GM19468 (cell line): ENCODE measurements around the gene IQGAP2.
"Not testable (repeated sequence)": the region's sequence is repeated elsewhere in the genome, so short reads cannot be mapped to it uniquely, and the experiment has no call there.

Experiments
- ATAC-seq: cut with Tn5 transposase; IDR thresholded peaks from one replicate; pipeline ENCODE4 v1.9.1; 2021; ENCODE audit warnings: mild to moderate bottlenecking, moderate library complexity, moderate number of reproducible peaks; ENCODE audit not compliant: unreplicated experiment; ENCODE audit errors: extremely low read depth

IQGAP2 gene

DNA sequence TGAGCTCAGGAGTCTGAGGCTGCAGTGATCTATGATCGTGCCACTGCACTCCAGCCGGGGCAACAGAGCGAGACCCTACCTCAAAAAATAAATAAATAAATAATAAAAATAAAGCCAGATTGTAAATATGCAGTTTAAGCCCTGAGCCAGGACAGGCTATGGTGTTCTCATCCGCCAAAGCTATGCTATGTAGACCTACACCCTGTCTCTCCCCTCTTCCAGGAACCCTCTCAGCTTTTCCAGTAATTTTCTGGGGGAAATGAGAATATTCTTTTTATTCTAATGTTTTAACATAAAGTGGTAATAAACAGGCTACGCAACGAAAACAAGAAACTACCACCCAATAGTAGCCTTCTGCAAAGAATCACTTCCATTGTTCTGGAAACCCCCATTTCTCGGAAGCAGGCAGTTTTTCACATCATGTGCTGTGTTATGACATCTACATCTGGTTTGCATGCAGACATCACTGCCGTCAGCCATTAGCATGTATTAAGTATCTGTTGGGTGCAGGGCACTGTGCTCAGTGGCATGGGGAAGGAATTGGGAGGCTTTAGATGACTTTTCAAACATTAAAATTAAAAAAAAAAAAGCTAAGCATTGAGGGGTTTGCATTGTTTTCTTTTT is 274.9 kb downstream of the IQGAP2 start:
- no peak for ATAC-seq

DNA sequence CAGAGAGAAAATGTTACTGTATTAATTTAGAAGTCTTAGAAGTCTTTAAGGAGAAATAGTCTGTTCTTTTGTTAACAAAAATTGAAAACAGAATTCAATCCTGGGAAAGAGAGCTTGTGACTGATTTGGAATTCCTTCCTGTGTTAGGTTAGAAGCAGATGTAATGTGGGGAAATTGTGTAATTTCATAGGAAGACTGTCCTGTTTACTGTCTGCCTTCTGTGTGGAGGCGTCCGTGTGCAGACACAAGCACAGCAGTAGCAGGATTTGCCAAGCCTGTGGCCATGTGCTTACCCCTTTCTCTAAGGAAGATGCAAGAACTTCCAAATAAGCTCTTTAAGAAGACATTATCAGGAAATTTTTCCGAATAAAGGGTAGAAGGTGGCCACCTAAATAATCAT is 276.1 kb downstream of the IQGAP2 start:
- ATAC-seq = no peak

DNA sequence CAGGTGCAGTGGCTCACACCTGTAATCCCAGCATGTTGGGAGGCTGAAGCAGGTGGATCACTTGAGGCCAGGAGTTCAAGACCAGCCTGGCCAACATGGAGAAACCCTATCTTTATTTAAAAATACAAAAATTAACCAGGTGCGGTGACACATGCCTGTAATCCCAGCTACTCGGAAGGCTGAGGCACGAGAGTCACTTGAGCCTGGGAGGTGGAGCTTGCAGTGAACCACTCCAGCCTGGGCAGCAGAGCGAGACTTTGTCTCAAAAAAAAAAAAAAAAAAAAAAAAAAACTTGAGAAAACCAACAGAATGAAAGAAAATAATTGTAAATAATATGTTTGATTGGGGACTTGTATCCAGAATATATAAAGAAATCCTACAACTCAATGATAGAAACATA is 277.7 kb downstream of the IQGAP2 start:
- ATAC-seq = not testable (repeated sequence)

DNA sequence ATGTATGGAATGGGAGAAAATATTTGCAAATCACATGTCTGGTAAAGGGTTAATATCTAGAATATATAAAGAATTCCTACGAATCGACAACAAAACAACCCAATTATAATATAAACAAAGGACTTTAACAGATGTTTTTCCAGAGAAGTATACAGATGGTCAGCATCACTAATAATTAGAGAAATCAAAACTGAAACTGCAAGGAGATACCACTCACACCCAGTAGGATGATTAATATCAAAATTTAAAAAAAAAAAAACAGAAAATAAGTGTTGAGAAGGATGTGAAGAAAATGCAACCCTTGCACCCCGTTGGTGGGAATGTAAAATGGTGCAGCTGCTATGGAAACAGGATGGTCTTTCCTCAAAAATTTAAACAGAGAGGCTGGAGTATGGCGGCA is 278.2 kb downstream of the IQGAP2 start:
- no peak for ATAC-seq

DNA sequence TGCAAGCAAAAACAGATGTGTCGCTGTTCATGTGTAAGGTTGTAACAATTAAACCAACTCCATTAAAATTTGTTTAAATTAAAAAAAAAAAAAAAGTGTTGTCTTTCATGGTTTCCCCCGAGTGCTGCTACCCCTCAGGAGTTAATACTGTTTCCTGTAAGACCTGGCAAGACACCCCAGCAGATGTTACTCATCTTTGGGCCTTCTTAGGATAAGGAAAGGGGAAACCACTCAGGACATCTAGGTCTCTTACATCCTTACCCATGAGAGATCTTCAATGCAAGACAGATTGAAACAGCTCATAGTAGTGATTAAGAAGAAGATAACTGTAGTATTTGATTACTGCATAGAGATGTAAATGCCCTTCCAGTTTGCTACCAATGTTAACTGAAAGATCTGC is 279.3 kb downstream of the IQGAP2 start:
- no peak for ATAC-seq

DNA sequence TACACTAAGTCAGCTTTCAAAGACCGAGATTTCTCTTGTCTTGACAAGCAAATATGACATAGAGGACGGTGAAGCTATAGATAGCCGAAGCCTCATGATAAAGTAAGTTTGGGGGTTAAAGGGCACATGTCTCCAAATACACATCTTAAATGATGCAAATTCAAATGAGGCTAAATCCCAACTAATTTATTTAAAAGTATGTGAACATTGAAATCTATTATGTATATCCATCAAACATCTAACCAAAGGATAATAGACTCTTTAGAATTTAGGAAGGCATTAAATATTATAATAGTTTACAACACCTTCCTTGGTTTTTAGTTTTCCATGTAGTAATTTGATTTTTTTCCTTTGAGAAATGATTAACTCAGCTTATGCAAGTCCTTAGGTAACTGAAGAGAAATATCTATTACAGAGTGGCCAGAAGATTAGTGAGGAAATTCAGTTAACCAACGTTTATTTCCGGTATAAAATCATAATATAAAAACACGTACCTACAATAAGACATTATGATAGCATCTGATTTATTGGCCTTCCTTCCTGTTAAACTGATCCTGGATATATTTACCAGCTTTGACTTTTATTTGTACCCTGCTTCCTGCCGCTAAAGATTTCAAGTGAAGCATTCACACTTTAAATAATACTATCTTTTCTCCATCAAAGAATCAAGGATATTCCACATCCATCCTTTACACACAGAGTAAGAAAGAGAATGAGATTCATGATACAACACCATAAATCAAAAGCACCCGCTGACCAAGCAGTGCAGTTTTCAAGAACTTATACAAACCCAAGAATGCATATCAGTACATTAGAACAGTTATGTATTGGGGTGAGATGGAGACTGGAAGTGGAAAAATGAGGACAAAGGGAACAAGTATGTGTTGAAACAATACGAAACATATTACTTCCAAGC is 281.0 kb downstream of the IQGAP2 start:
- no peak for ATAC-seq

DNA sequence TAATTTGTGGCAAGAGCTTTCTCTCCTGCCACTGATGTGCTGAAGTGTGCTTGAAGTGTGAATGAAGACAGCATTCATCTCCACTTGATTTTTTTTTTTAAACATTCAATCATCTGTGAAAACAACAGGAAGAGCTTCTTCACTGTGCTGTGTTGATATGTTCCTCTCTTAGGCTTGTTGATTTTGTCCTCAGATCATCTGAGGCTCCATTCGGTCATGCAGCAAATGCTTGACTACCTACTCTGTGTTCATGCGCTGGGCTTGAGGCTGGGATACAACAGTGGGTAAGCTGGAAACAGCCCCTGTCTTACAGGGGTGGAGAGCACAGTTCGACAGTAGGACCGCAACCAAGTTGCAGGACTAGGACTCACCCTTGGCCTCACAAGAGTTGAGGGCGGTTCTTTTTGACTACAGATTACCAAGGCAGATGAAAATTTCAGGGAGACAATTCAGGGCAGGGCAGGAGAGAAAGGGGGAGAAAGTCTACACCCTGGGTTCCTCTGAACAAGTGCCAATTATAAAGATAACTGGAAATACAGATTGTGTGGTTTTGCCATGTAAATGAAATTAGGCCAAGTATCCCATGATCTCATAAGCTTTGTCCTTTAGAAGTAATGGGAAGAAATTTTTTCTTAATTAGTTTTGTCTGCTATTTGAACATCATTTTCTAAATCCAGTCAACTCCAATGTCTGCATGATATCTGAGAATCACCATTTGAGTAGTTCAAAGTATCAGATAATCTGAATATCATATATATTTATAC is 281.9 kb downstream of the IQGAP2 start:
- no peak for ATAC-seq

DNA sequence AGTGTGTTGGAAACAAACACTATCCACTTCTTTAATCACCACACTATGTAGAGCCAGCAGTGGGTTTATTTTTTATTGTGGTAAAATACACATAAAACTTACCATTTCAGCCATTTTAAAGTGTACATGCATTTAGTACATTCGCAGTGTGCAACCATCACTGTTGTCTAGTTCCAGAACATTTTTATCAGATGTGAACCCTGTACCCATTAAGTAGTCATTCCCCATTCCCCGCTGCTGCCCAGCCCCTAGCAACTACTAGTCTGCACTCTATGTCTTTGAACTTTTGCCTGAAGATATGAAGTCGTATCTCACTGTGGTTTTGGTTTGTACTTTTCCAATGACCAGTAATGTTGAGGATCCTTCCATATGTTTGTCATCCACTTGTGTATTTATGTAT is 282.6 kb downstream of the IQGAP2 start:
- ATAC-seq = no peak

DNA sequence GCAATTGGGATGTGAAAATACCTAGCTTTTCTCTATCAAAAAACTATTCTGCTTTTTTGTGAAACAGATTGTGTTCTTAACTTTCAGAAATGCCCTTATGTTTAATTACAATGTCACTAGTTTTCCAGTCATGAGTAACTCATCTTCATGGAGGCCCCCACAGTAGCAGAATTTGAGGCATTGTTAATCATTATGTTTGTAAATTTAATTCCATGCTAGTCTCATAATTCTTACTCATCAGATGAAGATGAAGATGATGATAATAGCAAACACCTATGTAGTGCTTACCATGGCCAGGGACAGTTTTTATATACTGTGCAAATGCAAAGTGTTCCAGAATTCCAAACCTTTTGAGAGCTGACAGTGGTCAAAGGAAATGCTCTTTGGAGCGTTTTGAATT is 285.1 kb downstream of the IQGAP2 start:
- no peak for ATAC-seq

DNA sequence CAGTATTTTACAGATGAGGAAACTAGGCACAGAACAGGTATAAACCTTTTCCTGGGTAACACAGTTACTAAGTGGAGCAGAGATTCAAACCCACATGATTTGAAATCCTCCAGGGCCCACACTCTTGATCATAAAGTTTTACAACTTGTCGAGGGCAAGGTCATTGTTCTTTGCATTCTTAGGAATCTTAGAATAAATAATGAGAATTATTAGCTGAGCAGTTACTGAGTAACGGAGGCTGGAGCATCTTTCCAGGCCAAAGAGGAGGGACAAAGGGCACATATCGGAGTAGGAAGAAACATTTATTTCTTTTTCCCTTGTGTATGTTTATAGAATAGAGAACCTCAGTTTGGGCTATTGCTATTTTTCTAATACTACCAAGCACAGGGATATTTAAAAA is 285.8 kb downstream of the IQGAP2 start:
- no peak for ATAC-seq

DNA sequence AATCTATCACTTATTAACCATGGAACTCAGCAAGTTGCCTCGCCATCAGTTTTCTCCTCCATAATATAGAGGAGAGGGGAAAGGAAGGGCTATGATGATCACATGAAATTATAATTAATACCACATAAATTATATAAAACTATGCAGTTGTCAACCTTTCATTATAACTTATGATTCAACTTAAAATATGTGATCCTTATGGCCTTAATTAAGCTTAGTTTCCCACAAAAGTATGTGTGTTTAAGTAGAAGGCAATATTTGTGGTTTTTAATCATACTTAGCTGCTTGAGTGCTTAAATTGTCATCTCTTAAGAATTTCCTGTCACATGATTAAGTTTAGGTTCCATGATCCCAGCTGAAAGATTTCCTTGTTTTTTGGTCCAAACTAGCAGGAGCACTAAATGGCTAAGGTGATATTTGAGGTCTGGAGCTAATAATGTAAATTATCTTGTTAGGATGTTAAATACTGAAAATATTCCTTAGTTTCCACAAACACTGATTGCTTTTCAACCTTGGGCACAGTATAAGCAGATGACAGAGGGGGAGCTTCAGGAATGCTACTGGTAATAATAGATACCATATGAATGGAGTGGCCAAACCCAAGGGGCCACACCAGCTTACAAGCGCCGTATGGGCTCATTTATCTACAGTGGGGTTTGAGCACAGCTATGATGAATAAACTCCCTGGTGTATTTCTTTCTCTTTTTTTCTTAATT is 286.4 kb downstream of the IQGAP2 start:
- no peak for ATAC-seq

DNA sequence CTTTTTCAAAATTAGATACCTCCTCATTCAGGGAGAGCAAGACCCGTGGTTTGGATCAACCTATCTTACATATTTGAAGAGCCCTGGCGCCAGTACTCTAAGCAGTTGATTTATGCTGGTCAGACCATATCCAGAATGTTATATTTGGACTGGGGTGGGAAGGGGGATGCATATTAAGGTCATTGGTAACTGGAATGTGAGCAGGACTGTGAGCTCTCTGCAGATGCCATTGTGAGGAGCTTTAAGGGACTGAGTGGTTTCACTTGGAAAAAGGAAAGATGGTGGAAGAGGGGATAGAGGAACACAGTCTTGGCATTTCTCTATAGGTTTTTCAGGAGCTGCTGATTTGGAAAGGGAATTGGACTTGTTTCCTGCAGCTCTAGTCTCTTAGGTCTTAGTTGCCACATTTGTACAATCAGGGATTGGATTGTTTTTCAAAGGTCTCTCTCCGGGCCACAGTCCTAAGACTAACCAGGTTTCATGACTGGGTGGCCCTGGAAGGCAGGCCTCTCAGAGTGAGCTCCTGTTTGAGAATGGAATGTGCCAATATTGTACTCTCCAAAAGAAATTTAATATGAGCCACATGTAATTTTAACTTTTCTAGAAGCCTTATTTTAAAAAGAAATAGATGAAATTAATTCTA is 287.1 kb downstream of the IQGAP2 start:
- no peak for ATAC-seq

DNA sequence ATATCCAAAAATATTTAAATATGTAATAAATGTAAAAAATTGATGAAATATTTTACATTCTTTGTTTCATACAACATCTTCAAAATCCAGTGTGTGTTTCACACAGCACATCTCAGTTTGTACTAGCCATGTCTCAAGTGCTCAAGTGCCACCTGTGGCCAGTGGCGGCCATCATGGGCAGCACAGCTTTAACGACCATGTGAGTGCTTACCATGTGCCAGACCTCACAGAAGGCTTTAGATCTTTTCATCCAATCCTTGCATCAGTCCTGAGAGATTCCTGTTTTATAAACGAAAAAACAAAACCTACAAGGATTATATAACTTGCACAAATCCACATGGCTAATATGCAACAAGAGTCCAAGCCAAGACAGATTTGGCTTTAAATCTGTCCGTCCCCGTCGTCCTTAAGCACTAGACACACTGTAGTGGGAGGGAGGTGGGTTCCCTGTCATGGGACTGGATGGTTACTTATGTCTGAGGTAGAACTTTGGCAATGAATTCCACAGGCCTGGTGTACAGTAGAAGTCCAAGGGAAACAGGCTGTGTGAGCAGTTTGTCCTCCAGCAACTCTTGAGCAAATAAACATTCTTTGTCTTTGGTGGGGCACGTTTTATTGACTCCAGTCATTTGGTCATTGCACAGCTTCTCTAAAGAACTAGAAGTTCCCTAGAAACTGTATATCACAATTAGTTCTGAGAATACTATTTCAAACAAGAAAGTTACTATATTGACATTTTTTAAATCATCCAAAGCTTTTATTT is 287.8 kb downstream of the IQGAP2 start:
- ATAC-seq = no peak

DNA sequence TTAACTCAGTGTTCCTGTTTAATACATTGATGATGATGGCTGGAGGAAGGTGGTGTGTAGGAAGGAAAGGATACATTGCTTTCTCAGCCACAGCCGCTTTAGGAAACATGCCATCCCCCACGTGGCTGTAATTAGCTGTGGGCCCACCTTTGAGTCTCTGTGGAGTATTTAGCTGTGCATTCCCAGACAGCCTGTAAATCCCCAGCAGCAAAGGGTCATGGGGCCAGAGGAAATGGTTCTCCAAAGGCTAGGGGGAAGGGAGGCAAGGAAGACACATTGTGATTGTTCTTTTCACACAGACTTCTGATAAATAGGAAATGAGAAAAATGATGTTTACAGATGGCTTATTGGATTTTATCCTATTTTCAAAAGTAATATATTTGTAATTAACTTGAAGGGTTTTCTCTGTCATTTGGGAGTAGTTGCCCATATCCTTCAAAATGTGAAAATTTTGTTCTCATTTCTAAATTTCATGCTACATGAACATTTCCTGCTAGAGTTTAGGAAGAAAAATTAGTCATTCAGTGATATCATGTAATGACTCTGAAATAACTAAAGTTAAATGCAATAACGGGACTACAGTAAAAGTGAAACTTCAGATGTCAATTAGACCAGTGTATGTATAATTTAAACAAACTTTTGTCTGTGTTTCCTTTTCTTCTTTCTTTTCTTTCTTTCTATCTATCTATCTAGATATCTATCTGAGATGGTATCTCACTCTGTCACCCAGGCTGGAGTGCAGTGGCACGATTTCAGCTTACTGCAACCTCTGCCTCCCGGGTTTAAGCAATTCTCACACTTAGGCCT is 288.6 kb downstream of the IQGAP2 start:
- ATAC-seq = no peak

DNA sequence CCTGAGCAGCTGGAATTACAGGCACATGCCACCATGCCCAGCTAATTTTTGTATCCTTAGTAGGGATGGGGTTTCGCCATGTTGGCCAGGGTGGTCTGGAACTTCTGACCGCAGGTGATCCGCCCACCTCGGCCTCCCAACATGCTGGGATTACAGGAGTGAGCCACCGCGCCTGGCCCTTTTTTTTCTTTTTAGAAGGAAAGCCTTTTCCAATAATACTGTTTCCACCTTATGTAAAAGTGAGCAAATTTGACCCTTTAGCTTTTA is 289.1 kb downstream of the IQGAP2 start:
- no peak for ATAC-seq

DNA sequence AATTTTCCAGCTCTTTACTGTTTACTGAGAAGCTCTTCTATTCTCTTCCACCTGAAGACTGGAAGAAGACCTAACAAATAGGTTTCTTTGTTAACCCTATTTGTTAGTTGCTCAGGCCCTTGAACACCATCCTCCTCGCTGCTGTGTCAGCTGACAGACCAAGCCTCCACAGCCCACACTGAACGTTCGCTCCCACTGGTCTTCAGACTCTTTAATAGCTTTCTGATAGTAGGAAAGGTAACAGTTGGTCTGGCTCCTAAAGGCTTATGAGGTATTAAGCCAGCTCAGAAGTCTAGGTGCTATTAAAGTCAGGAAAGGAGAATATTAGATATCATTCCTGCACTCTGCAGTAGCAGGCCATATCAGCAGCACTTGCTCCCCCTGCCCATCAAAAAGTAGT is 289.6 kb downstream of the IQGAP2 start:
- no peak for ATAC-seq

DNA sequence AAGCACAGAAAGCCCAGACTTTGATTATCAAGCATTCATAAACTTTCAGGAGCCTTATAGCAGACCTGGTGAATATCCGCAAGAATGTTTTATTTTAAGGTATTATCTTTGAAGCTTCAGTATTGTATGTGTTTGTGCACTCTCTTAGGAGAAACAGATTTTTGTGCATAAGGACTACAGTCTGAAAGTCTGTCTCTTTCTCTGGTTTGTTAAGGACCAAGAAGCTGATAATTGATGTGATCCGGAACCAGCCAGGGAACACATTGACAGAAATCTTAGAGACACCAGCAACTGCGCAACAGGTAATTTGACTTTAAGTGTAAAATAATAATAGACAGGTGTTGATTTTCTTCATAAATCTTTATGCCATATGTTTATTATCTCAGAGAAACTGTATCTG is 290.1 kb downstream of the IQGAP2 start:
- ATAC-seq = no peak

DNA sequence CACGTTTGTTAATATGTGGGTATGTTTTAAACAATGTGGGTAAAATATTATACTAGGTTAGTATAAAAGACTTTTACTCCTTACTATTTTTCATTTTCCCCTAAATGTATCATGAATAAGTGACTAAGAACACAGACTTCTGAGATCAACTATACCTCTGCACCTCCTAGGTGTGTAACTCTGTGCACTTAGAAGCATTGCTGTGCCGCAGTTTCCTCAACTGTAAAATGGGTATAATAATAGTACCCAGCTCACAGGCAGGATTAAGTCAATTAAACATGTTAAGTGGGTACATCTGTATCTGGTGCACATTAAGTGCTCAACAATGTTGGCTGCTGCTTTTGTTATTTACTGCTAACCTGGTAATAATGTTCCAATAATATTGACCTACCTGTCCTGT is 291.2 kb downstream of the IQGAP2 start:
- ATAC-seq = no peak

DNA sequence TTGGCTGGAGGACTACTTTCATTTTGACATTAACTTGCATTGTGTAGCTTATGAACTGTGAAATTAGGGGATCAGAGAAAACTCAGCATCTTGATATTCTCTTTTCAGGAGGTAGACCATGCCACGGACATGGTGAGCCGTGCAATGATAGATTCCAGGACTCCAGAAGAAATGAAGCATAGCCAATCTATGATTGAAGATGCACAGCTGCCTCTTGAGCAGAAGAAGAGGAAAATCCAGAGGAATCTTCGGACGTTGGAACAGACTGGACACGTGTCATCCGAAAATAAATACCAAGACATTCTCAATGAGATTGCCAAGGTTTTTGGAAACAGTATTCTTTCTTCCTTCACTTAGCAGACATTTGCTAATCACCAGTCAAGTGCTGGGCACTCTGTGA is 292.3 kb downstream of the IQGAP2 start:
- ATAC-seq = no peak
